Measurements from ENCODE around the gene MAGI2. TPM values are rescaled to one million over a fixed set of nuclear protein-coding genes. Genes with fewer than 3 reads are reported as not detected.

Gene MAGI2
- total RNA-seq, 1 donor from 2014 or later = 4.0 TPM

DNA sequence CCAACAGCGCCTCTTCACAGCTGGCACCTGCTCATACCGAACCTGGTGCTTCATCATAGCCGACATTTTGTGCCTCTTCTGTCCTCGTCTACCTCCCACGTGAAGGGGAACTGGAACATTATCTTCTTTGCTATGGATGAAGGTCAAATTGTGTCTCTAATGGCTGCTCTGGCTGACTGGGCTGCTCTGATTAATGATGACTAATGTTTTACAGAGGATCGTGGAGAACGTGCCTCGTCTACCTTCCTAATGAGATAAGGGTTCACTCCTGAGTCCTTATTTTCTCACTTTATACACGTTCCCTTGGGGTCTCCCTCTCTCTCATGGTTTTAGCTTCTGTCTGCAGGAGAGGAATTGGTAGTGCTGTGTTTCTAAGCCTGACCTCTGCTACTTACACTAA is 1234.6 kb downstream of the MAGI2 start:
- Histone ChIP-seq H3K4me3 (no peak overlapping the region), H3K27ac (no peak overlapping the region), H3K9me3 (no peaks in the 10 kb centered on the region), H3K4me1 (no peaks in the 10 kb centered on the region), H3K36me3 (no peaks in the 10 kb centered on the region), H3K27me3 (no peaks in the 10 kb centered on the region)
- intact Hi-C loops (cut with DNase I) = no loop called here
- DNase-seq (ENCODE audit: low spot score in 2 of 2) = no peak
- TF ChIP-seq, protein P1, sequence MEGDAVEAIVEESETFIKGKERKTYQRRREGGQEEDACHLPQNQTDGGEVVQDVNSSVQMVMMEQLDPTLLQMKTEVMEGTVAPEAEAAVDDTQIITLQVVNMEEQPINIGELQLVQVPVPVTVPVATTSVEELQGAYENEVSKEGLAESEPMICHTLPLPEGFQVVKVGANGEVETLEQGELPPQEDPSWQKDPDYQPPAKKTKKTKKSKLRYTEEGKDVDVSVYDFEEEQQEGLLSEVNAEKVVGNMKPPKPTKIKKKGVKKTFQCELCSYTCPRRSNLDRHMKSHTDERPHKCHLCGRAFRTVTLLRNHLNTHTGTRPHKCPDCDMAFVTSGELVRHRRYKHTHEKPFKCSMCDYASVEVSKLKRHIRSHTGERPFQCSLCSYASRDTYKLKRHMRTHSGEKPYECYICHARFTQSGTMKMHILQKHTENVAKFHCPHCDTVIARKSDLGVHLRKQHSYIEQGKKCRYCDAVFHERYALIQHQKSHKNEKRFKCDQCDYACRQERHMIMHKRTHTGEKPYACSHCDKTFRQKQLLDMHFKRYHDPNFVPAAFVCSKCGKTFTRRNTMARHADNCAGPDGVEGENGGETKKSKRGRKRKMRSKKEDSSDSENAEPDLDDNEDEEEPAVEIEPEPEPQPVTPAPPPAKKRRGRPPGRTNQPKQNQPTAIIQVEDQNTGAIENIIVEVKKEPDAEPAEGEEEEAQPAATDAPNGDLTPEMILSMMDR (IDR thresholded peaks at IDR 0.05) = no peak

DNA sequence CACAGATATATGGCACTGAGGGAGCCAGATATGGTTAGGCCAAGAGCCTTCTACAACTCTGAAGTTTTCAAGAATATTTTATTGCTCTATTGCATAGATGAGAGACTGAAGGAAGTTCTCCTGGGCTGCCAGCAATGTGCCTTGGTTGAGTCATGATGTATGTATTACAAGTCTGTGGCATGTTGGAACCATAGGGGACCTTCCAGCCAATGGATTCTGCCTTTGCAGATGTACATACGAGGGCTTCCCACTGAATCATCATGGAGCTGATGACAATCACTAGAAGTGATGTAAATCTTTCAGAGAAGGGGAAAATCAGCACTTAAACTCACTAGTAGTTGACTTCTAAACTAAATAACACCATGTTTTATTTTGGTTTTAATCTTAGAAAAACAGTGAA is 1235.4 kb downstream of the MAGI2 start:
- DNase-seq (ENCODE audit: low spot score in 2 of 2) = no peak
- no peak overlapping the region for H3K27ac ChIP-seq
- H3K9me3 ChIP-seq = no peaks in the 10 kb centered on the region
- no peak overlapping the region for H3K4me3 ChIP-seq
- no peaks in the 10 kb centered on the region for H3K4me1 ChIP-seq
- TF ChIP-seq, protein P1 (IDR thresholded peaks at IDR 0.05) = no peak
- no peaks in the 10 kb centered on the region for H3K36me3 ChIP-seq
- H3K27me3 ChIP-seq = no peaks in the 10 kb centered on the region
- intact Hi-C loops (cut with DNase I) = no loop called here

DNA sequence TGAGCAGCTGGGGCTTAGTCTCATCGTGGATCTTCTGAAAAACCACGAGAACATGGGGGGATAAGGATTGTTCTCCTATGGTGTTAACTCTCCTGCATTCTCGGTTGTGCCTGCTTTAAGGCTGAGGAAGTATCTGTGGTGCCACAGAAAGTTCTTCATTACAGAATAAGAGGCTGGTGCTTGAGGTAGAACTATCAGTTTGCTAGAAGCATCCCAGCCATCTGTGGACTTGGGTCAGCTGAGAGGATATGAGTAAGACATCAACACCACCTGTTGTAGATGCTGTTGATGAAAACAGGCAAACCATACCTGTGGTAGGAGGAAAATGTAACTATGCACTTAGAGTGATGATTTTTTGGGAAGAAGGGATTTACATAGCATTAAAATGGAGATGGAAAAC is 1238.3 kb downstream of the MAGI2 start:
- no peak overlapping the region for H3K27ac ChIP-seq
- no peak overlapping the region for H3K4me3 ChIP-seq
- TF ChIP-seq, protein P1 (IDR thresholded peaks at IDR 0.05) = no peak
- H3K27me3 ChIP-seq = no peaks in the 10 kb centered on the region
- intact Hi-C loops (cut with DNase I) = no loop called here
- H3K9me3 ChIP-seq = no peaks in the 10 kb centered on the region
- H3K4me1 ChIP-seq = no peaks in the 10 kb centered on the region
- no peak for DNase-seq (ENCODE audit: low spot score in 2 of 2)
- H3K36me3 ChIP-seq = no peaks in the 10 kb centered on the region

DNA sequence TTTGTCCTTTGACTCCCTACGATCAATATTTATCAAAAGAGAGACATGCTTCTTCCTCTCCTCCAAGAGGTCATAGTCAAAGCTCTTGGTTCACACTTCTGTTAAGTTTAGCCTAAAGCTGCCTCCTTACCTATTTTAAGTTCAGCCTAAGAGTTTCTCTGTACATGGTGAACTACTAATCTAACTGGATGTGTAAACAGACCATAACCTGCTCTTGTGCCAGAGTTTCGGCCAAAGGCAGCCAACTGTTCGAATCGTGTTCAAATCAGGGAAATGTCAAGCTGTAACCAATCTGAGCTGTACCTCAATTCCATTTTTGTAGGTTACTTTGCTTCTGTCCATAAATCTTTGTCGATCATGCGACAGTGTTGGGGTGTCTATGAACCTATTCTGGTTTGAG is 1240.1 kb downstream of the MAGI2 start:
- H3K4me3 ChIP-seq = no peak overlapping the region
- H3K4me1 ChIP-seq = no peaks in the 10 kb centered on the region
- no peak overlapping the region for H3K27ac ChIP-seq
- TF ChIP-seq, protein P1 (IDR thresholded peaks at IDR 0.05) = no peak
- H3K36me3 ChIP-seq = no peaks in the 10 kb centered on the region
- H3K27me3 ChIP-seq = no peaks in the 10 kb centered on the region
- no peak for DNase-seq (ENCODE audit: low spot score in 2 of 2)
- H3K9me3 ChIP-seq = no peaks in the 10 kb centered on the region
- intact Hi-C loops (cut with DNase I) = loop anchor here (5.0 kb wide), 1 partner anchor 61 kb away; no protein-coding TSS in a partner anchor

DNA sequence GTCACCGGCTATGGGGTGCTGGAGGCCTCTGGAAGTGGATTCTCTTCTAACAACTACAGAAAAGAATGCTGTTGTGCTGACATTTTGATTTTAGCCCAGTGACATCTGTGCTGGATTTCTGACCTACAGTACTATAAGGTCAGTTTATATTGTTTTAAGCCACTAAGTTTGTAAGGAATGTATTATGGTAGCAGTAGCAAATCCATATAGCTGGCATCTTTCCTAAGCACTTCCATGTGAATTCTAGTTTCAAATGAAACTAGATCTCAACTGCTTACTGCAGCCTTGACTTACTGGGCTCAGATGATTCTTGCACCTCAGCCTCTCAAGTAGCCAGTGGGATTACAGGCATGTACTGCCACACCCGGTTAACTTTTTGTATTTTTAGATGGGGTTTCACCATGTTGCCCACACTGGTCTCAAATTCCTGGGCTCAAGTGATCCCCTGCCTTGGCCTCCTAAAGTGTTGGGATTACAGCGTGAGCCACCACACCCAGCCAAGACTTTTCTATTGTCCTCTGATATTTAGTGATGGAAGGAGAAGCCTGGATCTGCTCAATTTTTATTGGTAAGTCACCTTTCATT is 1240.9 kb downstream of the MAGI2 start:
- Histone ChIP-seq H3K36me3 (no peaks in the 10 kb centered on the region), H3K9me3 (no peaks in the 10 kb centered on the region), H3K27ac (no peak overlapping the region), H3K4me3 (no peak overlapping the region), H3K27me3 (no peaks in the 10 kb centered on the region), H3K4me1 (no peaks in the 10 kb centered on the region)
- TF ChIP-seq, protein P1 (IDR thresholded peaks at IDR 0.05) = no peak
- no peak for DNase-seq (ENCODE audit: low spot score in 2 of 2)
- intact Hi-C loops (cut with DNase I) = loop anchor here (5.0 kb wide), 1 partner anchor 60 kb away; no protein-coding TSS in a partner anchor

DNA sequence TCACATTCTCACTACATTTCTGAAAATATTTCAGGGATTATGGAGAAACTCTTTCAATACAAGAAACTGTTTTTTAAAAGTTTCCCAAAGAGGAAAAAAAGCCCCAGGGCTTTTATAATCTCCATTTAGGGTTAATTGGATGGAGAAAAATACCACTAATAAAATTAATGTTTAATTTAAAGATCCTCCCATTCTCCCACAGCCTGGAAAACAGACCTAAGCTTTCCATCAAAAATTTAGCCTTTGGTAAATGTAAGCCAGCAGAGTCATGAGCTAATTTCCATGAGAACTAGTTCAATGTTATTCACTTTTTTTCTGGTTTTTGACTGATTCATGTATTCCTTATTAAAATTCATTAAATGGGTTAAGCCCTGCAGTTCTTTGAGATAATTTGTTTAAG is 1246.2 kb downstream of the MAGI2 start:
- H3K27ac ChIP-seq = no peak overlapping the region
- intact Hi-C loops (cut with DNase I) = no loop called here
- no peaks in the 10 kb centered on the region for H3K4me1 ChIP-seq
- H3K4me3 ChIP-seq = no peak overlapping the region
- TF ChIP-seq, protein P1 (IDR thresholded peaks at IDR 0.05) = no peak
- DNase-seq (ENCODE audit: low spot score in 2 of 2) = no peak
- no peaks in the 10 kb centered on the region for H3K36me3 ChIP-seq
- H3K27me3 ChIP-seq = no peaks in the 10 kb centered on the region
- no peaks in the 10 kb centered on the region for H3K9me3 ChIP-seq

All from ascending aorta (tissue), 2 donors.